Activated CD8-positive, alpha-beta T cell treated with anti-CD3 and anti-CD28 coated beads for 36 hours (primary cell): ENCODE results near the gene PRRX2. TPM values are rescaled to one million over a fixed set of nuclear protein-coding genes. Genes with fewer than 3 reads are reported as not detected.
A peak's percentile ranks its signal among the peaks of the same experiment; 100 is the strongest.

Source experiments
- ATAC-seq: fragments of 200-7000 bp; cut with Tn5 transposase; one replicate; pipeline ENCODE4 v1.10.0; 2021; ENCODE audit warnings: mild to moderate bottlenecking, moderate library complexity
- CTCF ChIA-PET: fragments of 350-600 bp; sonication (Branson Sonifier 250); formaldehyde crosslinking; loops from one replicate; lab custom pipeline; 2021; ENCODE audit warnings: antibody characterized with exemption; lab: Charles Lee
- POLR2A ChIA-PET: fragments of 350-600 bp; sonication (Branson Sonifier 250); formaldehyde crosslinking; loops from one replicate; lab custom pipeline; 2021; ENCODE audit warnings: antibody characterized with exemption; lab: Charles Lee
- DNase-seq: peaks from one replicate; pipeline ENCODE4 v3.0.0-alpha.2; 2020
- H3K27ac Mint-ChIP-seq: one replicate; pipeline ENCODE4 v1.8.0; 2021; ENCODE audit warnings: mild to moderate bottlenecking, mixed read lengths
- H3K27me3 Mint-ChIP-seq: one replicate; pipeline ENCODE4 v1.8.0; 2021; ENCODE audit warnings: mixed read lengths
- H3K36me3 Mint-ChIP-seq: one replicate; pipeline ENCODE4 v1.8.0; 2021; ENCODE audit warnings: low read depth, mixed read lengths
- H3K4me1 Mint-ChIP-seq: one replicate; pipeline ENCODE4 v1.8.0; 2021; ENCODE audit warnings: low read depth, mixed read lengths
- H3K4me3 Mint-ChIP-seq: one replicate; pipeline ENCODE4 v1.8.0; 2021; ENCODE audit warnings: mild to moderate bottlenecking, moderate library complexity, mixed read lengths
- H3K9me3 Mint-ChIP-seq: one replicate; pipeline ENCODE4 v1.8.0; 2021; ENCODE audit warnings: mixed read lengths
- intact Hi-C: fragments of 100-400 bp; cut with micrococcal nuclease; formaldehyde crosslinking; loops from one replicate; pipeline ENCODE4 v1.10.0; 2022
- total RNA-seq, 2 experiments: library from RNA; stranded (reverse); gene quantifications; one replicate each; pipeline ENCODE4 v1.2.3, GENCODE V29; 2021
- TF ChIP-seq, protein P1 (sequence below): fragments of 200-600 bp; IDR thresholded peaks from one replicate; pipeline ENCODE4 v1.8.0; 2022; ENCODE audit warnings: antibody characterized with exemption, mild to moderate bottlenecking

Gene PRRX2
- total RNA-seq, 2 experiments from 2014 or later = 0.85 to 1.2 TPM

GRCh38 chr9:129623331-129623730, 42.1 kb upstream of the PRRX2 start:
- Mint-ChIP-seq H3K27ac (no peak overlapping the region), H3K27me3 (peaks cover 19% of the 10 kb centered on the region), H3K4me1 (peaks cover 32% of the 10 kb centered on the region), H3K9me3 (peaks cover 1% of the 10 kb centered on the region), H3K36me3 (peaks cover 11% of the 10 kb centered on the region), H3K4me3 (no peak overlapping the region)
- ChIA-PET POLR2A (interaction anchor here (0.6 kb wide), 1 partner anchor 103 kb away, joined by 3 read pairs; no protein-coding TSS in a partner anchor), CTCF (interaction anchor here (1.0 to 10.1 kb wide), 10 partner anchors 9 to 493 kb away, joined by 3 to 131 read pairs (median 6); no protein-coding TSS in a partner anchor)
- TF ChIP-seq, protein P1, sequence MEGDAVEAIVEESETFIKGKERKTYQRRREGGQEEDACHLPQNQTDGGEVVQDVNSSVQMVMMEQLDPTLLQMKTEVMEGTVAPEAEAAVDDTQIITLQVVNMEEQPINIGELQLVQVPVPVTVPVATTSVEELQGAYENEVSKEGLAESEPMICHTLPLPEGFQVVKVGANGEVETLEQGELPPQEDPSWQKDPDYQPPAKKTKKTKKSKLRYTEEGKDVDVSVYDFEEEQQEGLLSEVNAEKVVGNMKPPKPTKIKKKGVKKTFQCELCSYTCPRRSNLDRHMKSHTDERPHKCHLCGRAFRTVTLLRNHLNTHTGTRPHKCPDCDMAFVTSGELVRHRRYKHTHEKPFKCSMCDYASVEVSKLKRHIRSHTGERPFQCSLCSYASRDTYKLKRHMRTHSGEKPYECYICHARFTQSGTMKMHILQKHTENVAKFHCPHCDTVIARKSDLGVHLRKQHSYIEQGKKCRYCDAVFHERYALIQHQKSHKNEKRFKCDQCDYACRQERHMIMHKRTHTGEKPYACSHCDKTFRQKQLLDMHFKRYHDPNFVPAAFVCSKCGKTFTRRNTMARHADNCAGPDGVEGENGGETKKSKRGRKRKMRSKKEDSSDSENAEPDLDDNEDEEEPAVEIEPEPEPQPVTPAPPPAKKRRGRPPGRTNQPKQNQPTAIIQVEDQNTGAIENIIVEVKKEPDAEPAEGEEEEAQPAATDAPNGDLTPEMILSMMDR = no peak
- ATAC-seq = no peak
- intact Hi-C loops = no loop called here
- DNase-seq = no peak

- intact Hi-C loops = no loop called here
- peaks cover 13% of the 10 kb centered on the region for H3K27me3 Mint-ChIP-seq
- CTCF ChIA-PET = interaction anchor here (0.6 to 10.1 kb wide), 47 partner anchors 10 to 544 kb away, joined by 3 to 131 read pairs (median 4); partner anchors contain the start of gene DOLPP1
- peaks cover 20% of the 10 kb centered on the region for H3K36me3 Mint-ChIP-seq
- H3K27ac Mint-ChIP-seq = peak overlapping the region; percentile 68
- H3K4me1 Mint-ChIP-seq = peaks cover 39% of the 10 kb centered on the region
- POLR2A ChIA-PET = interaction anchor here (1.0 to 2.9 kb wide), 5 partner anchors 10 to 485 kb away, joined by 3 to 12 read pairs (median 6); partner anchors contain the start of genes ASB6 and IER5L
- DNase-seq (peak; percentile 85), ATAC-seq (peak; percentile 26)
- no peaks in the 10 kb centered on the region for H3K9me3 Mint-ChIP-seq
- peak overlapping the region; percentile 55 for H3K4me3 Mint-ChIP-seq
- TF ChIP-seq, protein P1 = peak; percentile 84
These were observed 41.2 kb upstream of the PRRX2 start for GRCh38 chr9:129624168-129624759.

DNA sequence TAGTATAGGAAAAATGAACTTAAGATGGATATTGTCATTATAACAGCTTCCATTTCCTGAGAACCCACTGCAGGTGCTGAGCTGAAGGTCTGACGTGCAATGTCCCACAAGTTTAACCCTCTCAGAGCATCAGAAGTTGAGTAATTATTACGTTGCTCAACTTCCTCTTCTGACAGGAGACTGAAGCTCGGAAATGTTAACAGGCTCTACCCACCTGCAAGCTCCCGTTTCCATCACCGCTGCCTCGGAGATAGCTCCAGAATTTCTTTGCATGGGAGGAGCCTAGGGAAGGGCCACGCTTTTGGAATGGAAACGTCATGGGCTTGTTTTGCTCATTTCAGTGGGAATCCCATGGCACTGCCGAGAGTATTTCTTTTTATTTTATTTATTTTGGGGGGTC, 40.5 kb upstream of the PRRX2 start:
- ChIA-PET CTCF (interaction anchor here (0.9 to 10.1 kb wide), 37 partner anchors 11 to 544 kb away, joined by 3 to 131 read pairs (median 4); partner anchors contain the start of gene DOLPP1), POLR2A (interaction anchor here (1.0 to 2.9 kb wide), 6 partner anchors 9 to 485 kb away, joined by 3 to 12 read pairs (median 6); partner anchors contain the start of genes ASB6 and IER5L)
- DNase-seq (peak; percentile 61), ATAC-seq (peak; percentile 47)
- peaks cover 25% of the 10 kb centered on the region for H3K36me3 Mint-ChIP-seq
- peaks cover 10% of the 10 kb centered on the region for H3K27me3 Mint-ChIP-seq
- peak overlapping the region; percentile 80 for H3K27ac Mint-ChIP-seq
- H3K4me1 Mint-ChIP-seq = peaks cover 45% of the 10 kb centered on the region
- no peaks in the 10 kb centered on the region for H3K9me3 Mint-ChIP-seq
- TF ChIP-seq, protein P1 = no peak
- intact Hi-C loops = no loop called here
- H3K4me3 Mint-ChIP-seq = peak overlapping the region; percentile 77

GRCh38 chr9:129626079-129626624, 39.3 kb upstream of the PRRX2 start, which contains the start of gene NTMT1:
NTMT1 (plus strand) TSS chr9:129626163; CDS start chr9:129632704, 6,541 bp downstream.
- H3K27me3 Mint-ChIP-seq = peaks cover 4% of the 10 kb centered on the region
- H3K4me1 Mint-ChIP-seq = peaks cover 52% of the 10 kb centered on the region
- H3K27ac Mint-ChIP-seq = peak within 1 kb of the TSS; percentile 95
- ChIA-PET POLR2A (interaction anchor here (0.6 to 2.9 kb wide), 5 partner anchors 11 to 112 kb away, joined by 3 to 12 read pairs (median 4); partner anchors contain the start of gene ASB6), CTCF (interaction anchor here (0.7 to 10.1 kb wide), 9 partner anchors 11 to 495 kb away, joined by 3 to 131 read pairs (median 5); no protein-coding TSS in a partner anchor)
- H3K4me3 Mint-ChIP-seq = peak within 1 kb of the TSS; percentile 77
- TF ChIP-seq, protein P1 = no peak
- ATAC-seq = peak; percentile 83
- H3K9me3 Mint-ChIP-seq = no peaks in the 10 kb centered on the region
- intact Hi-C loops = no loop called here
- H3K36me3 Mint-ChIP-seq = peaks cover 25% of the 10 kb centered on the region
- peak; percentile 90 for DNase-seq
